AG04449 (cell line): ENCODE results near the gene XPR1.

Experiments
- CTCF ChIA-PET: fragments of 350-600 bp; formaldehyde crosslinking; extraction: SDS; loops from one replicate; lab custom pipeline; 2021; ENCODE audit warnings: antibody characterized with exemption; lab: Yijun Ruan, JAX
- POLR2A ChIA-PET: fragments of 400-600, 350-600 bp; formaldehyde crosslinking; extraction: SDS; loops from one replicate; lab custom pipeline; 2020; ENCODE audit warnings: antibody characterized with exemption, inconsistent platforms; lab: Yijun Ruan, JAX
- DNase-seq: peaks from one replicate; pipeline ENCODE4 v3.0.0-alpha.2; 2010; ENCODE audit warnings: low read depth, low spot score
- H3K4me3 ChIP-seq: 2 replicates; pipeline ENCODE4 v1.5.1; 2011; ENCODE audit warnings: low read depth, mild to moderate bottlenecking, control low read depth, low read length
- TF ChIP-seq, protein P1 (sequence below): IDR thresholded peaks from one replicate; pipeline ENCODE4 v1.5.1; 2011; ENCODE audit warnings: mild to moderate bottlenecking, moderate library complexity, low read length, control low read depth, inconsistent platforms; ENCODE audit not compliant: insufficient read depth; ENCODE audit errors: missing control alignments

The XPR1 gene

GRCh38 chr1:180633057-180634056, 1.5 kb downstream of the XPR1 start:
- no peak for DNase-seq
- POLR2A ChIA-PET: interaction anchor here (1.2 kb wide), 1 partner anchor 47 kb away, joined by 4 read pairs; no protein-coding TSS in a partner anchor
- TF ChIP-seq, protein P1, sequence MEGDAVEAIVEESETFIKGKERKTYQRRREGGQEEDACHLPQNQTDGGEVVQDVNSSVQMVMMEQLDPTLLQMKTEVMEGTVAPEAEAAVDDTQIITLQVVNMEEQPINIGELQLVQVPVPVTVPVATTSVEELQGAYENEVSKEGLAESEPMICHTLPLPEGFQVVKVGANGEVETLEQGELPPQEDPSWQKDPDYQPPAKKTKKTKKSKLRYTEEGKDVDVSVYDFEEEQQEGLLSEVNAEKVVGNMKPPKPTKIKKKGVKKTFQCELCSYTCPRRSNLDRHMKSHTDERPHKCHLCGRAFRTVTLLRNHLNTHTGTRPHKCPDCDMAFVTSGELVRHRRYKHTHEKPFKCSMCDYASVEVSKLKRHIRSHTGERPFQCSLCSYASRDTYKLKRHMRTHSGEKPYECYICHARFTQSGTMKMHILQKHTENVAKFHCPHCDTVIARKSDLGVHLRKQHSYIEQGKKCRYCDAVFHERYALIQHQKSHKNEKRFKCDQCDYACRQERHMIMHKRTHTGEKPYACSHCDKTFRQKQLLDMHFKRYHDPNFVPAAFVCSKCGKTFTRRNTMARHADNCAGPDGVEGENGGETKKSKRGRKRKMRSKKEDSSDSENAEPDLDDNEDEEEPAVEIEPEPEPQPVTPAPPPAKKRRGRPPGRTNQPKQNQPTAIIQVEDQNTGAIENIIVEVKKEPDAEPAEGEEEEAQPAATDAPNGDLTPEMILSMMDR: no peak
- CTCF ChIA-PET: interaction anchor here (2.2 to 3.1 kb wide), 2 partner anchors 17 to 229 kb away, joined by 5 to 26 read pairs; no protein-coding TSS in a partner anchor
- peak overlapping the region; percentile 96 for H3K4me3 ChIP-seq

- no peak for DNase-seq
- TF ChIP-seq, protein P1: no peak
- CTCF ChIA-PET: interaction anchor here (0.6 to 4.8 kb wide), 8 partner anchors 10 to 506 kb away, joined by 3 to 62 read pairs (median 4); no protein-coding TSS in a partner anchor
- POLR2A ChIA-PET: no interaction called here
- H3K4me3 ChIP-seq: no peak overlapping the region
Observed at GRCh38 chr1:180636138-180636537, 4.3 kb downstream of the XPR1 start.

- DNase-seq: no peak
- ChIA-PET POLR2A (no interaction called here), CTCF (interaction anchor here (0.6 to 1.9 kb wide), 3 partner anchors 12 to 223 kb away, joined by 3 to 5 read pairs (median 3); no protein-coding TSS in a partner anchor)
- H3K4me3 ChIP-seq: no peak overlapping the region
- TF ChIP-seq, protein P1: no peak
Observed at GRCh38 chr1:180639871-180640270, 8.0 kb downstream of the XPR1 start.

GRCh38 chr1:180640531-180640949, 8.7 kb downstream of the XPR1 start:
- CTCF ChIA-PET: interaction anchor here (0.6 to 1.9 kb wide), 5 partner anchors 8 to 223 kb away, joined by 3 to 5 read pairs (median 3); no protein-coding TSS in a partner anchor

DNA sequence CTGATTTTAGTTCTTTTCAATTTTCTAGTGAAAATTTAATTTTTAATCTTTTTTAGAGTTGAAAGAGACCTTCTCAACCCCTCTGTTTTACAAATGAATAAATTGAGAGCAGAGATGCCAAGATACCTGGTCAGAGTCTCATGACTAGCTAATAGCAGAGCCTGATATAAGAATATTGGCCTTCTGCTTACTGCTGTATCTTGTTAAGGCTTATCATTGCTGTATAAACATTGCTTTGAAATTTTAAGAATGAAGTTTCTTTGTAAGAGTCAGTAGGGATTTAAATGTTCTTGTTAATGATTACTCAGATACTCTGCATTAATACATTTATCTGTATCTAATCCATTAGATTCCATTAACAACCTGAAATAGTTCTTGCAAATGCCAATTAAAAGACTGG, 9.8 kb downstream of the XPR1 start:
- TF ChIP-seq, protein P1: no peak
- H3K4me3 ChIP-seq: no peak overlapping the region
- ChIA-PET CTCF (interaction anchor here (1.9 kb wide), 1 partner anchor 221 kb away, joined by 5 read pairs; no protein-coding TSS in a partner anchor), POLR2A (no interaction called here)
- DNase-seq: no peak

More at GRCh38 chr1:180640531-180640949, 8.7 kb downstream of the XPR1 start:
- DNase-seq: no peak
- TF ChIP-seq, protein P1: no peak
- no peak overlapping the region for H3K4me3 ChIP-seq
- POLR2A ChIA-PET: no interaction called here

DNA sequence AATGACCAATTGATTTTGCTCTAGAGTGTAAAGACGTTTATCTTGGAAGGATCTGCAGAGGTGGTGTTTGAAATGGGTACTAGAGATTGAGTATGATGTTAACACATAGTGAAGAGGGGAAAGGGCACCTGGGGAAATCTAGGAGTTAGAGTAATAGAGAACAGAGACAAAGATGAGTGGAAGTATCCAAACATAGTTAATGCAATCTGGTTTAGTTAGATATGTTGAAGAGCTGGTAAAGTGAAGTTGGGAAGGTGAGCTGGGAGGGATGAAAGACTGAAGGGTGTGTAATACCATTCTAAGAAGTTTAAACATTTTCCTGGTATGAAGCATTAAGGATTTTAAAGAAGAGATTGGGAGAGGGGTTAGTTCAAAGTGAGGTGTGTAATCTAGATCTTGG, 11.0 kb downstream of the XPR1 start:
- TF ChIP-seq, protein P1: no peak
- POLR2A ChIA-PET: no interaction called here
- no peak overlapping the region for H3K4me3 ChIP-seq
- CTCF ChIA-PET: no interaction called here
- DNase-seq: no peak
